Kidney epithelial cell (primary cell): ENCODE data around the gene CTBP2. TPM values are rescaled to one million over a fixed set of nuclear protein-coding genes. Genes with fewer than 3 reads are reported as not detected.
"Not testable (repeated sequence)": the region's sequence is repeated elsewhere in the genome, so short reads cannot be mapped to it uniquely, and the experiment has no call there.

Experiments
- DNase-seq: peaks from one replicate; pipeline ENCODE4 v3.0.0-alpha.2; 2010; ENCODE audit warnings: low read depth
- H3K27me3 ChIP-seq: 2 replicates; pipeline ENCODE4 v1.6.0; 2011; ENCODE audit warnings: low read length; ENCODE audit not compliant: control insufficient read depth, insufficient read depth
- H3K36me3 ChIP-seq: 2 replicates; pipeline ENCODE4 v1.5.1; 2011; ENCODE audit warnings: low read length; ENCODE audit not compliant: control insufficient read depth, insufficient read depth
- H3K4me3 ChIP-seq: 2 replicates; pipeline ENCODE4 v1.5.1; 2011; ENCODE audit warnings: low read depth, mild to moderate bottlenecking, control low read depth, low read length
- total RNA-seq: library from RNA; depleted of rRNA; stranded (reverse); fragments of >200 nt; gene quantifications from 2 replicates; pipeline ENCODE4 v1.2.3, GENCODE V29; 2015
- TF ChIP-seq, protein P1 (sequence below): IDR thresholded peaks from 2 replicates; pipeline ENCODE4 v1.5.1; 2011; ENCODE audit warnings: mild to moderate bottlenecking, moderate library complexity, low read length, control low read depth, inconsistent platforms; ENCODE audit not compliant: insufficient read depth, poor library complexity, severe bottlenecking

CTBP2 gene
- total RNA-seq, 1 donor from 2014 or later: 136 TPM

DNA sequence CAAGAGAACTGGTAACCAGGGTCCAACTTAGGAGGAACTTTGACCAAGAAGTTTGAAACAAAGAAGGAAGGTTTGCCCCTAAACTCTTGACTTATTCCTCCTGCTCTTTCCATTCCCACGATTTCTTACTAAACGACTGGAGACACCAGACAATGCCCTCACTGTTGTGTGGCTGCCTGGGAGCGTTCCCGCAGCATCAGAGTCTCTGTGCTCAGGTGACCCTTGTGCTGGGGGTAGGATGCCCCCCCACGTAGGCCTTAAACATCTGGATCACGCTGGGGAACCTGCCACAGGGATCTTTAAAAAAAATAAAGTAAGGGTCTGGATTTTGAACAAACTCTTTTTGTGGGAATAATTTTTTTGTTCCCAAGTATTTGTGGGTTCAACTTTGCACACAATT lies 30.1 kb upstream of the CTBP2 start:
- DNase-seq: no peak
- Histone ChIP-seq H3K4me3 (no peak overlapping the region), H3K27me3 (peaks cover 4% of the 10 kb centered on the region), H3K36me3 (no peaks in the 10 kb centered on the region)
- TF ChIP-seq, protein P1, sequence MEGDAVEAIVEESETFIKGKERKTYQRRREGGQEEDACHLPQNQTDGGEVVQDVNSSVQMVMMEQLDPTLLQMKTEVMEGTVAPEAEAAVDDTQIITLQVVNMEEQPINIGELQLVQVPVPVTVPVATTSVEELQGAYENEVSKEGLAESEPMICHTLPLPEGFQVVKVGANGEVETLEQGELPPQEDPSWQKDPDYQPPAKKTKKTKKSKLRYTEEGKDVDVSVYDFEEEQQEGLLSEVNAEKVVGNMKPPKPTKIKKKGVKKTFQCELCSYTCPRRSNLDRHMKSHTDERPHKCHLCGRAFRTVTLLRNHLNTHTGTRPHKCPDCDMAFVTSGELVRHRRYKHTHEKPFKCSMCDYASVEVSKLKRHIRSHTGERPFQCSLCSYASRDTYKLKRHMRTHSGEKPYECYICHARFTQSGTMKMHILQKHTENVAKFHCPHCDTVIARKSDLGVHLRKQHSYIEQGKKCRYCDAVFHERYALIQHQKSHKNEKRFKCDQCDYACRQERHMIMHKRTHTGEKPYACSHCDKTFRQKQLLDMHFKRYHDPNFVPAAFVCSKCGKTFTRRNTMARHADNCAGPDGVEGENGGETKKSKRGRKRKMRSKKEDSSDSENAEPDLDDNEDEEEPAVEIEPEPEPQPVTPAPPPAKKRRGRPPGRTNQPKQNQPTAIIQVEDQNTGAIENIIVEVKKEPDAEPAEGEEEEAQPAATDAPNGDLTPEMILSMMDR: no peak

DNA sequence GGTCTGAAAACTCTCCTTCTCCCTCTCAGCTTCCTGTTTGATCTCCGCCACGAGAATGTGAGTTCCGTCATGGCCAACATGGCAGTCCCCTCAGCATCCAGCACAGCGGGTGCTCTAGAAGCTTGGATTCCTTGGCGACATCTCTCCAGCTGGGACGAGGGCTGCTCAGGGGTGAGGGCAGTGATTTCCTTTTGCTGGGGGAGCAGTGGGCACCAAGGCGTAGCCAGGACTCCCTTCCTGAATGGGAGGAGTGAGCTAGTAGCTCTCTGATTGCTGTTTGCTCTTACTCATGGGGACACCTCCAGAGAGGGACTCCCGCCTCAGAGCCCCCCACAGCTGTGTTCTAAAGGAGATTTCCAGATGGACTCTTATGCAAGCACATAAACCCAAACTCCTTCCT lies 28.8 kb upstream of the CTBP2 start:
- Histone ChIP-seq H3K36me3 (no peaks in the 10 kb centered on the region), H3K4me3 (no peak overlapping the region), H3K27me3 (peaks cover 4% of the 10 kb centered on the region)
- TF ChIP-seq, protein P1: no peak
- DNase-seq: no peak

GRCh38 chr10:125187238-125188194 lies 27.2 kb upstream of the CTBP2 start:
- Histone ChIP-seq H3K36me3 (no peaks in the 10 kb centered on the region), H3K4me3 (no peak overlapping the region), H3K27me3 (peaks cover 4% of the 10 kb centered on the region)
- TF ChIP-seq, protein P1: no peak
- no peak for DNase-seq

DNA sequence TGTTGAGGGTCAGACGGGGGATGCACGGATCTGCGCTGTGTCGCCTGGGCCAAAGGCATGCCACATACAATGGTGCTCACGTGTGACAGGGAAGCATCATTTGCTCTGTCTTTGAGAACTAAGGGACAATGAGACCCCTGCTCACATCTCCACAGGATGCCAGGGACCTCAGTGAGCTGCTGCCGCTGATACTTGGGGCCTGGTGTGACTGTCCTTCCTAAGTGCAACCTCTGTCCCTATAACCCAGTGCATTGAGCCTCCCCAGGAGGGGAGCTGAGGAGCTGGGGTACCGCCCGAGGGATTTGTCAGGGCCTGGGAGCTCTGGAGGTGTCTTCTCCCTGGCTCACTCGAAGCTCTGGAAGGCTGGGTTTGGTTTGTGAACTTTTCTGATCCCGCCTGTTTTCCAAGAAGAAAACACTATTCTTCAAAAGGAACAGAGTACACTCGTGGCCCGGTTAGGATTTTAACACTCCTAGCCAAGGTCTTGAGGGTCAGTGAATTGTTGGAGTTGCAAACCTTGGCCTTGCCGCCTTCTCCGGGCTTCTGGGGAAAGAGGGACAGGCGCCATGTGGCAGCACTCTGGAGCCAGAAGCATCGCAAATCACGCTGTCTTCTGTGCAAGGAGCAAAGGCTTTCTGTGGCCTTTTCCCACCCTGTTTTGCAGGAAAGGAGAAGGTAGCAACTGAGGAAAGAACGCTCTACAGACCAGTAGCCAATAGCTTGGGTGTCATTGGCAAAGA lies 26.2 kb upstream of the CTBP2 start:
- TF ChIP-seq, protein P1: no peak
- peaks cover 4% of the 10 kb centered on the region for H3K27me3 ChIP-seq
- no peak overlapping the region for H3K4me3 ChIP-seq
- no peak for DNase-seq
- no peaks in the 10 kb centered on the region for H3K36me3 ChIP-seq

DNA sequence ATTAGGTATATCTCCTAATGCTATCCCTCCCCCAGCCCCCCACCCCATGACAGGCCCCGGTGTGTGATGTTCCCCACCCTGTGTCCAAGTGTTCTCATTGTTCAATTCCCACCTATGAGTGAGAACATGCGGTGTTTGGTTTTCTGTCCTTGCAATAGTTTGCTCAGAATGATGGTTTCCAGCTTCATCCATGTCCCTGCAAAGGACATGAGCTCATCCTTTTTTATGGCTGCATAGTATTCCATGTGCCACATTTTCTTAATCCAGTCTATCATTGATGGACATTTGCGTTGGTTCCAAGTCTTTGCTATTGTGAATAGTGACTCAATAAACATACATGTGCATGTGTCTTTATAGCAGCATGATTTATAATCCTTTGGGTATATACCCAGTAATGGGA lies 18.7 kb upstream of the CTBP2 start:
- not testable (repeated sequence) for H3K4me3 ChIP-seq, H3K27me3 ChIP-seq, DNase-seq

More for the DNA sequence above, 18.7 kb upstream of the CTBP2 start:
- not testable (repeated sequence) for H3K36me3 ChIP-seq
